ENCODE data around the gene DGUOK.

DNA sequence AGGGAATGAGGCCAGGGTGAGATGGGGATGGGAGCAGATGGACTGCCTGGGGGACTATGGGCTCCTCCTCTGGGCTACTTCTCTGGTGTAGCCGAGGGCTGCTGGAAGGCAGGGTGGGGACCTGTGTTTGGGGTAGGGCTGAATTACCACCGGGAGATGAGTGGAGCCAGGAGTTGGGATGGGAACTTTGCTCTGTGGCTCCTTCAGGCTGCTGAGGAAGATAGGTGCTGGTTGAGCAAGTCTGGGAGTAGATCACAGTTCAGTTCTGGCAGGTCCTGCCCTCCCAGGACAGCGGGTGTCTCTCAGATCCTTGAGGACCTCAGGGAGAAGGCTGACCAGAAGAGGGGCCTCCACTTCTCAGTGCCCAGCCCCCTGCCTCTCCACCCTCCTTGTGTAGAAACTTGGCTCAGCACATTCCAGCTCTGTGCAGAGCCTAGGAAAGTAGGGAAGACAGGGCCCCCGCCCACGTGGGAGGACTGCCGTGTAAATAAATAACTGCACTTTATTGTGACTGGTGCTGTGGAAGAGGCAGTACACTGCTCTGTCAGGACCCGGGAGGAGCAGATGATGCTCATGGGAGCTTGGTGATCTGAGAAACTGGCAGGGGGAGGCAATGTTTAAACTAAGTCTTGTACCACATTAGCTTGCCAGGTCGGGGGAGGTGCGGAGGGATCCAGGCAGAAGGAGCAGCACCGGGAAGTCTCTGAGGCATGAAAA lies 73.4 kb downstream of the DGUOK start:
- TF ChIP-seq, protein P1, sequence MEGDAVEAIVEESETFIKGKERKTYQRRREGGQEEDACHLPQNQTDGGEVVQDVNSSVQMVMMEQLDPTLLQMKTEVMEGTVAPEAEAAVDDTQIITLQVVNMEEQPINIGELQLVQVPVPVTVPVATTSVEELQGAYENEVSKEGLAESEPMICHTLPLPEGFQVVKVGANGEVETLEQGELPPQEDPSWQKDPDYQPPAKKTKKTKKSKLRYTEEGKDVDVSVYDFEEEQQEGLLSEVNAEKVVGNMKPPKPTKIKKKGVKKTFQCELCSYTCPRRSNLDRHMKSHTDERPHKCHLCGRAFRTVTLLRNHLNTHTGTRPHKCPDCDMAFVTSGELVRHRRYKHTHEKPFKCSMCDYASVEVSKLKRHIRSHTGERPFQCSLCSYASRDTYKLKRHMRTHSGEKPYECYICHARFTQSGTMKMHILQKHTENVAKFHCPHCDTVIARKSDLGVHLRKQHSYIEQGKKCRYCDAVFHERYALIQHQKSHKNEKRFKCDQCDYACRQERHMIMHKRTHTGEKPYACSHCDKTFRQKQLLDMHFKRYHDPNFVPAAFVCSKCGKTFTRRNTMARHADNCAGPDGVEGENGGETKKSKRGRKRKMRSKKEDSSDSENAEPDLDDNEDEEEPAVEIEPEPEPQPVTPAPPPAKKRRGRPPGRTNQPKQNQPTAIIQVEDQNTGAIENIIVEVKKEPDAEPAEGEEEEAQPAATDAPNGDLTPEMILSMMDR (IDR thresholded peaks at IDR 0.05) = no peak
- TF ChIP-seq POLR2AphosphoS5 (IDR thresholded peaks at IDR 0.05) = no peak
